Measurements from ENCODE around the gene ZEB2.

DNA sequence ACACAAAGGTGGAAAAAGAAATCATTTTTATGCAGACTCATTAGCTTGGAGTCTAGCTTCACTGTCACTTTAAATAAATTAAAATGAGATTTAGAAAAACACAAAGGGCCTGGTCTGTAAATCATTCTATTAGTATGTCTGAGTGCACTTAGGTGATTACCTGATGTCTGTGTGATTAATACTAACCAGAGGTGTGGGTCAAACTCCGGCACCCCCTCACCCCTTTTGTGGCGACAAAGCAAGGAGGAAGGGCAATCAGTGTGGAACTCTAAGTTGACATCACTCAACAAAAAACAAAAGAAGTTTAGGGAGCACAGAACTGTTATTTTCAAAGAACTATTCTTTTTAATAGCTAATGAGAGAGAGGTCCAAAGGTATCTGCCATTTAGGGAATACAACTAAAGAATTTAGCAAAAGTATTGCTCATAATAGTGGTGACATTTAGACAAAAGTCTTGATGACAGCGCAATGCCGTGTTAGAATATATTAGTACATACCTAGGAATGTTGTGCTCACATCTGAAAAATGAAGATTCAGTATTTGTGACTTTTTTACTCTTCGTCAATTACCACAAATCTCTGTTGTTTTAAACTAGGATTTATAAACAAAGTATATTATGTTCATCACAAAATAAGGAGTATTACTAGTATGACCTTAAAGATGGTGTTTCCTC is 66.3 kb downstream of the ZEB2 start:
- TF ChIP-seq SP1 (IDR thresholded peaks at IDR 0.05) = no peak
- no peak for TF ChIP-seq FOXA1 (IDR thresholded peaks at IDR 0.05)
- TF ChIP-seq BHLHE40 (IDR thresholded peaks at IDR 0.05; ENCODE audit: borderline replicate concordance) = no peak
- no peak for TF ChIP-seq FOXM1 (IDR thresholded peaks at IDR 0.05; ENCODE audit: borderline replicate concordance)
- no peak for TF ChIP-seq CTBP1 (IDR thresholded peaks at IDR 0.05; ENCODE audit: borderline replicate concordance)
- TF ChIP-seq ZNF384 (IDR thresholded peaks at IDR 0.05) = no peak
- no peak for TF ChIP-seq TARDBP (IDR thresholded peaks at IDR 0.05)
- TF ChIP-seq SUZ12 (IDR thresholded peaks at IDR 0.05) = no peak
- TF ChIP-seq ELF4 (IDR thresholded peaks at IDR 0.05) = no peak
- TF ChIP-seq HDGF (IDR thresholded peaks at IDR 0.05; ENCODE audit: borderline replicate concordance) = no peak
- TF ChIP-seq, protein P1, sequence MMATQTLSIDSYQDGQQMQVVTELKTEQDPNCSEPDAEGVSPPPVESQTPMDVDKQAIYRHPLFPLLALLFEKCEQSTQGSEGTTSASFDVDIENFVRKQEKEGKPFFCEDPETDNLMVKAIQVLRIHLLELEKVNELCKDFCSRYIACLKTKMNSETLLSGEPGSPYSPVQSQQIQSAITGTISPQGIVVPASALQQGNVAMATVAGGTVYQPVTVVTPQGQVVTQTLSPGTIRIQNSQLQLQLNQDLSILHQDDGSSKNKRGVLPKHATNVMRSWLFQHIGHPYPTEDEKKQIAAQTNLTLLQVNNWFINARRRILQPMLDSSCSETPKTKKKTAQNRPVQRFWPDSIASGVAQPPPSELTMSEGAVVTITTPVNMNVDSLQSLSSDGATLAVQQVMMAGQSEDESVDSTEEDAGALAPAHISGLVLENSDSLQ (IDR thresholded peaks at IDR 0.05) = peak; percentile 15; the same call in 1 of the 2 replicates
- TF ChIP-seq LEF1 (IDR thresholded peaks at IDR 0.05; ENCODE audit: borderline replicate concordance) = no peak
- no peak for TF ChIP-seq FOXK2 (IDR thresholded peaks at IDR 0.05)
- TF ChIP-seq ARNT (IDR thresholded peaks at IDR 0.05) = no peak

All from HEK293T (cell line).